GM18873 (cell line): ENCODE data around the gene TRIP6.
A peak's percentile ranks its signal among the peaks of the same experiment; 100 is the strongest.
"Not testable (repeated sequence)": the region's sequence is repeated elsewhere in the genome, so short reads cannot be mapped to it uniquely, and the experiment has no call there.

ENCODE experiments used
- ATAC-seq: cut with Tn5 transposase; IDR thresholded peaks from one replicate; pipeline ENCODE4 v1.9.1; 2021; ENCODE audit warnings: mild to moderate bottlenecking, moderate library complexity, moderate number of reproducible peaks; ENCODE audit not compliant: unreplicated experiment, low FRiP score

The TRIP6 gene

DNA sequence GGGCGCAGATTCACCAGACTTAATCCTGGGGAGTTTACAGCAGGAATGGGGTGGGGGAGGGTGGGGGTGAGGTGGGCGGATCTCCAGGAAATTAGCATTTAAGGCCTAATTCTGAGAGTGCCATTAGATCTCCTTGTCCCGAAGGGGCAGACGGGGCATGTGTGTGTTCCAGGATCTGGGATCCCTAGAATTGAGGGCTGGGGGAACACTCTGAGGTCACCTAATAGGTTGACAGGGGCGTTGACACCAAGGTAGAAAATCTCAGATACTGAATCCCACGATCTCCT is 30.4 kb upstream of the TRIP6 start:
- ATAC-seq: no peak

DNA sequence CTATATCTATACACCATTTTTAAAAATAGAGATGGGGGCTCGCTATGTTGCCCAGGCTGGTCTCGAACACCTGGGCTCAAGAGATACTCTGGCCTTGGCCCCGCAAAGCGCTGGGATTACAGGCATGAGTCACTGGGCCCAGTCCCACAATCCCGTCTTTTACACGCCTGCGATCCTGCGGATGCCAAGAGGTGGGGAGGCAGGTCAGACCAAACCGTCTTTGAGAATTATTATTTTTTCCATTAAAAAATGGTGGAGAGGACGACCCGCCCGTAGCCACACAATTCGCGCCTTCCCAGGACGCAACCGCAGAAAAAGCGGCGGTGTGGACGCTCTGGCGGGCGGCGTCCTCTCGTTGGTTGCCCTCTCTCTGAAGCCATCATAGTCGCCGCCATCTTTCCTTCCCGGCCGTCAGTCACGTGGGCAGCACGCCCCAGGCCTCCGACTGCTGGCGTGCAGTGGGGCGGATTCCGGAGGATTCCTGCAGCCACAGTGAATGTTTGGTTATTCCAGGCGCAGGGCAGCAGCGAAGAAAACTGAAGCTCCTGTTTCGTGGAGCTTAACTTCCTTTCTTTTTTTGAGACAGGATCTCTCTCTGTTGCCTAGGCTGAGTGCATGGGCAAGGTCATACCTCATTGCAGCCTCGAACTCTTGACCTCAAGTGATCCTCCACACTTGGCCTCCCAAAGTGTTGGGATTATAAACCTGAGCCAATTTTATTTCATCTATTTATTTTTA is 29.9 kb upstream of the TRIP6 start:
- ATAC-seq: no peak

DNA sequence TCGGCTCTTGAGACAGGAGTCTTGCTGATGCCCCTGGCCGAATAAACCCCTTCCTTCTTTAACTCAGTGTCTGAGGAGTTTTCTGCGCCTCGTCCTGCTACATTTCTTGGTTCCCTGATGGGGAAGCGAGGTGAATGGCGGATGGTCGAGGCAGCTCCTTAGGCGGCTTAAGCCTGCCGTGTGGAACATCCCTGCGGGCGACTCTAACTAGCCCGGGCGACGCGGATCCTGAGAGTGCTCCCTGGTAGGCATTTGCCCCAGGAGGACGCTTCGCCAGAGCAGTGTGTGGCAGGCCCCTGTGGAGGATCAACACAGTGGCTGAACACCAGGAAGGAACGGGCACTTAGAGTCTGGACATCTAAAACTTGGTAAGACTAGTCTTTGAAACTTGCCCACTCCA is 27.8 kb upstream of the TRIP6 start:
- ATAC-seq: no peak

DNA sequence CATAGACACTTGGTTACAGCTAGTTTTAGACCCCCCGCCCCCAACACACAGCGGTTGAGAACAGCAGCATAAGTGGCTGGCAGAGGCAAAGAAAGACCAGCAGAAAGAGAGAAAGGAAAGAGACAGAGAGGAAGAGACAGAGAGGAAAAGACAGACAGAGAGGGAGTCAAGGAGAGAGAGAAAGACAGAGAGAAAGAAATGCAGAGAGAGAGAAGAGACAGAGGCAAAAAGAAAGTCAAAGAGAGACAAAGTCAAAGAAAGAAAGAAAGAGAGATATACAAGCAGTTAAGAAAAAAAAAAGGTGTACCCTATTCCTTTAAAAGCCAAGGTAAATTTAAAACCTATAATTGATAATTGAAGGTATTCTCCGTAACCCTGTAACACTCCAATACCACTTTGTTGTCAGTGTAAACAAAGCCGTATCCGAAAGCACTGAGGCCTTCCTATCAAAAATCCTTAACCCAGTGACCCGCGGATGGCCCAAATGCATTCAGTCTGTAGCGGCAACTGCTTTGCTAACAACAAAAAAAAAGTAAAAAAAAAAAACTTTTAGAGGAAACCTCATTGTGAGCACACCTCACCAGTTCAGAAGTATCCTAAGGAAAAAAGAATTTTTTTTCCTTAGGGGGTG is 26.6 kb upstream of the TRIP6 start:
- ATAC-seq: no peak

DNA sequence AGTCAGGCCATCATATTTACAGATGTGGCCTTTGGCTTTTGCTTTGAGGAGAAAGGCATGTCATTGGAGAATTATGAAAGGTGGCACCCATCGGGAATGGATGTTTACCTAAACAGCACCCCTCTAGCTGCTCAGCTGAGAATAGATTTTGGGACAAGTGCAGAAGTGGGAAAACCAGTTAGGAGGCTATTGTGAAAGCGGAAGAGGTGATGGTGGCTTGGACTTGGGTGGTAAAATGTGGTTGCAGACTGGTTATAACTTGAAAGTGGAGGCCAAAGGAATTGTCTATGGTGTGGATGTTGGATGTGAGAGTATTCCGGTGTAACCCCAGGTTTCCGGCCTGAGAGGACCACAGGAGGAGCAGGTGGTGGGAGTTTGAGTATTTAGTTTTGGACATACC is 19.8 kb upstream of the TRIP6 start:
- no peak for ATAC-seq

DNA sequence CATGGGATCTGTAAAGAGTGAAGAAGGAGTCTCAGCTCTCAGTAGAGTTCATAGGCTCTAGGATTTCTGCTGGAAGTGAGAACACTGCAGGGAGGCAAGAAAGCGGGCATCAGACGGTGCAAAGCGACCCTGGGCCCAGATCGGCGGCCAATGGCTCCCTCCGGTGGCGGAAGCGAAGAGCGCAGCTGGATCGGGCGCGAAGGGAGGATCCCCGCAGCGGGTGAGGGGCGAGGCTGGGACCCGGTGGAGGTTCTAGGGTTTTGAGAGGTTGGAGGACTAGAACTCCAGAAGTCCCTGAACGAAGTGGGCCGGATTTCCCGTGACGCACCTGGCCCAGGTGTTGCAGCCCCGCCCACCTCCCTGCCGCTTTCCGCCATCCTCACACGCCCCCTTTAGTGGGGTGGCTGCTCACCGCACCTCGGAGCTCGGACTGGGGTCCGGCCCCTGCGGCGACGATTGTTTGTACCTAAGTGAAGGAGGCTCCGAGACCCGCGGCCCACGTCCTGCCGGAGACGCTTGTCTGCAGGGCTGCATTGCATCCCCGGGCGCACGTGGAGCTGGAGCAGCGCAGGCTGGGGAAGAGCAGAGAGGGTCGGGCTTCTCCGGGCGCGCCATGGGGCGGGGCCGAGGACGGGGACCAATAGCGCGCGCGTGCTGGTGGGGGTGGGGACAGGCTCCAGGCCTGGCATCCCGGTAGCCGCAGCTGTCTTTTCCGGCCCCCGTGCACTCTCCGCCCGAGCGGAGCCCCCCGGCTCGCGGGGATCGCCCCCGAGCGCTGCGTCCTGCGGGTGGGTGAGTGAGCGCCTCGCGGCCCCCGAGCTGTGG is 14.9 kb upstream of the TRIP6 start, which contains the start of gene SLC12A9:
SLC12A9 (plus strand) TSS at position 666 of the 825 bp plus-strand sequence. CDS start 1,485 bp downstream, outside the sequence.
- peak; percentile 68 for ATAC-seq

DNA sequence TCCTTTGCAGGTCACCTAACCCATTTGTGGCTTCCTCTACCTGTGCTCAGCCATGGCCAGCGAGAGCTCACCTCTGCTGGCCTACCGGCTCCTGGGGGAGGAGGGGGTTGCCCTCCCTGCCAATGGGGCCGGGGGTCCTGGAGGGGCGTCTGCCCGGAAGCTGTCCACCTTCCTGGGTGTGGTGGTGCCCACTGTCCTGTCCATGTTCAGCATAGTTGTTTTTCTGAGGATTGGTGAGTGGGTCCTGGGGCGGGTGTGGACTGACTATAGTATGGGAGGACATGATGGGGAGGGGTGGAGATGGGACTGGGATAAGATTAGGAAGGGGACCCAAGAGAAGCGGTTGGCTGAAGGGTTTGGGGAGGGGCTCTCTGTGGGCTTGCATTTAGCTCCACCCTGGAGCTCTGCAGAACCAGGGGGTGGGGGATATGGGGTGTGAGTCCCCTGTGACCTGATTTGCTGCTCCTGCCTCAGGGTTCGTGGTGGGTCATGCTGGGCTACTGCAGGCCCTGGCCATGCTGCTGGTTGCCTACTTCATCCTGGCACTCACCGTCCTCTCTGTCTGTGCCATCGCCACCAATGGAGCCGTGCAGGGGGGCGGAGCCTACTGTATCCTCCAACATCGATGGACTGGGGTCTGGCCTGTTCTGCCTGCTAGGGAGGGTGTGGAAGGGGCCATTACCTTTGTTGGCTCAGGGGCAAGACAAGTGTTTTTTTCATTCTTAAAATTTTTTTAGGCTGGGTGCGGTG is 12.9 kb upstream of the TRIP6 start:
- no peak for ATAC-seq

DNA sequence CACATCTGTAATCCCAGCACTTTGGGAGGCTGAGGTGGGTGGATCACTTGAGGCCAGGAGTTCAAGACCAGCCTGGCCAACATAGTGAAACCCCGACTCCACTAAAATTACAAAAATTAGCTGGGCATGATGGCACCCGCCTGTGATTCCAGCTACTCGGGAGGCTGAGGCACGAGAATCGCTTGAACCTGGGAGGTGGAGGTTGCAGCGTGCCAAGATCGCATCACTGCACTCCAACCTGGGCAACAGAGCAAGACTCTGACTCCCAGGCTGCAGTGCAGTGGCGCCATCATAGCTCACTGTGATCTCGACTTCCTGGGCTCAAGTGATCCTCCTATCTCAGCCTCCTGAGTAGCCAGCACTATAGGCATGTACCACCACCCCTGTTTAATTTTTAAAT is 12.3 kb upstream of the TRIP6 start:
- ATAC-seq: not testable (repeated sequence)

DNA sequence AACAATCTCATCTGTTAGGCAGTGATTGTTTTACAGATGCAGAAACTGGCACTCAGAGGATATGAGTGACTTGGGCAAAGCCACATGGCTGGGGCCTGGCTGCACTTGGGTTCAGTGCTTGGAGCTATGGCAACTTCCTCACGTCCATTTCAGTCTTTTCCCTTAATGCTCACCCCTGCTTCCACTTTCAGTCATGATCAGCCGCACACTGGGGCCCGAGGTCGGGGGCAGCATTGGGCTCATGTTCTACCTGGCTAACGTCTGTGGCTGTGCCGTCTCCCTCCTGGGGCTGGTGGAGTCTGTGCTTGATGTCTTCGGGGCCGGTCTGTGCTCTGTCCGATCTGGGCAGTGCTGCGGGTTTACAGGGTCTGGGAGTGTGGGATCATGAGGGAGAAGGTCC is 11.7 kb upstream of the TRIP6 start:
- no peak for ATAC-seq

DNA sequence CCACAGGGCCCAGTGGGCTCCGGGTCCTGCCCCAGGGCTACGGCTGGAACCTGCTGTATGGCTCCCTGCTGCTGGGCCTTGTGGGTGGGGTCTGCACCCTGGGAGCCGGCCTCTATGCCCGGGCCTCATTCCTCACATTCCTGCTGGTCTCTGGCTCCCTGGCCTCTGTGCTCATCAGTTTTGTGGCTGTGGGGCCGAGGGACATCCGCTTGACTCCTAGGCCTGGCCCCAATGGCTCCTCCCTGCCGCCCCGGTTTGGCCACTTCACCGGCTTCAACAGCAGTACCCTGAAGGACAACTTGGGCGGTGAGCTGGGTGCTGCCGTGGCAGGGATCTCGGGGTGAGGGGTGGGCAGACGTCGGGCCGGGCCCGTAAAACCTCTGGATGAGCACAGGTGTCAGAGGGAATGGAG is 10.3 kb upstream of the TRIP6 start:
- no peak for ATAC-seq

DNA sequence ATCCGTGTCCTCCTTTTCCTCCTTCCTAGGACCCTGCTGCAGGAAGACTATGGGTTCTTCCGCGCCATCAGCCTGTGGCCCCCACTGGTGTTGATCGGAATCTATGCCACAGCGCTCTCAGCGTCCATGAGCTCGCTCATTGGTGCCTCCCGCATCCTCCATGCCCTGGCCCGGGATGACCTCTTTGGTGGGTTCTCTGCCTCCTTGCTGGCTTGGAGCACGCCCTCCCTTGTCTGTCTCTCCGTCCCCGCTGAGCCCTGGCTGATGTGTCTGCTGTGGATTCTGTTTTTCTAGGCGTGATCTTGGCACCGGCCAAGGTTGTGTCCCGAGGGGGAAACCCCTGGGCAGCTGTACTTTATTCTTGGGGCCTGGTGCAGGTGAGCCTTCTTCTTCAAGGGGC is 7.3 kb upstream of the TRIP6 start:
- ATAC-seq: no peak

DNA sequence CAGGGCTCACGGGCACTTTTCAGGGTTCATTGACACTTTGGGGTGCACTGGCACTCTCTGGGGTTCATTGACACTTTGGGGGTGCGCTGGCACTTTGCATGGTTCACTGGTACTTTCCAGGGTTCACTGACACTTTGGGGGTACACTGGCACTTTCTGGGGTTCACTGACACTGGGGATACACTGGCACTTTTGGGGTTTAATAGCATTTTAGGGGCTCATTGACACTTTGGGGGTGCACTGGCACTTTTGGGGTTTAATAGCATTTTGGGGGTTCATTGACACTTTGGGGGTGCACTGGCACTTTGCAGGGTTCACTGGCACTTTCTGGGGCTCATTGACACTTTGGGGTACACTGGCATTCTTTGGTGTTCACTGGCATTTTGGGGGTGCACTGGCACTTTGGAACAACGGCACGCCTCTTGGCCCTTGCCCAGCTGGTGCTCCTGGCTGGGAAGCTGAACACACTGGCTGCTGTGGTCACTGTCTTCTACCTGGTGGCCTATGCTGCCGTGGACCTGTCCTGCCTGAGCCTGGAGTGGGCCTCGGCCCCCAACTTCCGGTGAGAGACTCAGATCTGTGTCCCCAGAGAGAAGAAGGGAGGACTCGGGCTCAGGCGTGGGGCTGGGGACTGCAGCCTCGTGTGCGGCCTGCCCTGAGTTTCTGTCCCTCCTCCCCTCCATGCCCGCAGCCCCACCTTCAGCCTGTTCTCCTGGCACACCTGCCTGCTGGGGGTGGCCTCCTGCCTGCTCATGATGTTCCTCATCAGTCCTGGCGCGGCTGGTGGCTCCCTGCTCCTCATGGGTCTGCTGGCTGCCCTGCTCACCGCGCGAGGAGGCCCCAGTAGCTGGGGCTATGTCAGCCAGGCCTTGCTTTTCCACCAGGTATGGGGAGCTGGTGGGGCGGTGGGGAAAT is 6.2 kb upstream of the TRIP6 start:
- no peak for ATAC-seq

DNA sequence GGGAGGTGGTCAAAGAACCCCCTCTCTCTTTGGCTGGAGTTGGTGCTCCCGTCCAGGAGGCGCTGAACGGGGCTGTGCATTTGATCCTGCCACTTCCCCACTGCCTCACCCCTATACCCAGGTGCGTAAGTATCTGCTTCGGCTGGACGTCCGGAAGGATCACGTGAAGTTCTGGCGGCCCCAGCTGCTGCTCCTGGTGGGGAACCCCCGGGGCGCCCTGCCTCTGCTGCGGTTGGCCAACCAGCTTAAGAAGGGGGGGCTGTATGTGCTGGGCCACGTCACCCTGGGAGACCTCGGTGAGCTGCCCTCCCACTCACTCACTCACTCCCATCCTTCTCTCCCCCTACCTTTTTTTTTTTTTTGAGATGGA is 5.6 kb upstream of the TRIP6 start:
- ATAC-seq: no peak

DNA sequence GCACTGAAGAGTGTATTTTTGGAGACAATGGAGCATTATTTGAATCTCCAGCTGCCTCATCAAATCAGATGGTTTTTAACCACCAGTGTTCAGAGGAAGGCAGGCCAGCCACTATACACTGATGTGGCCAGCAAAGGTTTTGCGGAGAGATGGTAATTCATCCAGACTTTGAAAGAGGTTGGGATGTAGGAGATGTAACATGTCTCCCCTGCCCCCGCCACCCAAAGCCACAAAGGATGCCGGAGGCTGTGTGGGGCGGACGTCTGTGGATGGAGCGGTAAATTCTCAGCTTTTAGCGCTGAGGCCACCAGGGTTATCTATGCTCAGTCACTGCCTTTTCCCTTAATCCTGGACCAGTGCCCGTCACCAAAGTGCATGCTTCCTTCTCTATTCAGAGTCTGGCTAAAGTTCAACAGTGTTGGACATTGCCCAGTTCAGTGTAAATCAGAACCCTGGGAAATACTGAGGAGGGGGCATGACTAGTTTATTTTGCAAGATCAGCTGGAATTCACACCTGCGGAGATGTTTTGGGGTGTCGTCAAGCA is 3.7 kb upstream of the TRIP6 start:
- ATAC-seq: no peak

DNA sequence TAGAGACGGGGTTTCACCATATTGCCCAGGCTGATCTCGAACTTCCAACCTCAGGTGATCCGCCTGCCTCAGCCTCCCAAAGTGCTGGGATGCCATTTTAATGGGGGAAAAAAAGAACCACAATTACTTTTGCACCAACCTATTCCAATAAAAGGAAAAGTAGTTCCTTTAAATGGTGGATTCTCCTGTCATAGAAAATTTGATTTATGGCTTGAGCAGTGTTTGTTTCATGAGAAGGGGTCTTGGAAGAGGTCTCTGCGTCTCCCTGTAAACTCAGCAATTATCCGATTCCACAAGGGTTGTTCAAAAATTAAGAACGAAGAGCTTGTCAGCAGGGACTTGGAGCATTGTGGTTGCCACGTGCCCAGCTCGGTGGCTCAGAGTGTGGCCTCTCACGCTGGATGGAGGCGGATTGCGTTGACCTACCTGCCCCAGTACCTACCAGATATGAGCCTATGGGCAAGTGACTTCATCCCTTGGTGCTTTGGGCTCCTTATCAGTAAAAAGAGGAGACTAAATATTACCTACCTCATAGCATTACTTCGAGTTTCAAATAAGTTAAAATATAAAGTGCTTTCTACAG is 2.8 kb upstream of the TRIP6 start:
- no peak for ATAC-seq

DNA sequence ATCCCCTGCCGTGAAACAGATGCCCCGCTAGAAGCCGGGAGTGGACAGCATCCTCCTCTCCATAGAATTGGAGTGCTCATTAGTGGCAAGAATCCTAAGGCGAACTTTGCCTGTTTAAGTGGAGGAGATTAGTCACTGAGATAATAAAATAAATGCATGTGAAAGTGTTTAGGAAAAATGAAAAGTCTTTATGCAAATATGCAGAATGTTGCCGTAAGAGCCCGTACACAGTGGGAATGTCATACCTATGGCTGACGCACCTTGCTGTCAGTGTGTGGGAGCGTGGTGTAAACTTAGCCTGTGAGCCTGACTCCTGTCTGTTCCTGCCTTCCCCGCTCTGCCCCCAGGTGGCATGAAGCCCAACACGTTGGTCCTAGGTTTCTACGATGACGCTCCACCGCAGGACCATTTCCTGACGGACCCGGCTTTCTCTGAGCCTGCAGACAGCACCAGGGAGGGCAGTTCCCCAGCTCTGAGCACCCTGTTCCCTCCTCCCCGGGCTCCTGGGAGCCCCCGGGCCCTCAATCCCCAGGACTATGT is 1.7 kb upstream of the TRIP6 start:
- ATAC-seq: no peak

DNA sequence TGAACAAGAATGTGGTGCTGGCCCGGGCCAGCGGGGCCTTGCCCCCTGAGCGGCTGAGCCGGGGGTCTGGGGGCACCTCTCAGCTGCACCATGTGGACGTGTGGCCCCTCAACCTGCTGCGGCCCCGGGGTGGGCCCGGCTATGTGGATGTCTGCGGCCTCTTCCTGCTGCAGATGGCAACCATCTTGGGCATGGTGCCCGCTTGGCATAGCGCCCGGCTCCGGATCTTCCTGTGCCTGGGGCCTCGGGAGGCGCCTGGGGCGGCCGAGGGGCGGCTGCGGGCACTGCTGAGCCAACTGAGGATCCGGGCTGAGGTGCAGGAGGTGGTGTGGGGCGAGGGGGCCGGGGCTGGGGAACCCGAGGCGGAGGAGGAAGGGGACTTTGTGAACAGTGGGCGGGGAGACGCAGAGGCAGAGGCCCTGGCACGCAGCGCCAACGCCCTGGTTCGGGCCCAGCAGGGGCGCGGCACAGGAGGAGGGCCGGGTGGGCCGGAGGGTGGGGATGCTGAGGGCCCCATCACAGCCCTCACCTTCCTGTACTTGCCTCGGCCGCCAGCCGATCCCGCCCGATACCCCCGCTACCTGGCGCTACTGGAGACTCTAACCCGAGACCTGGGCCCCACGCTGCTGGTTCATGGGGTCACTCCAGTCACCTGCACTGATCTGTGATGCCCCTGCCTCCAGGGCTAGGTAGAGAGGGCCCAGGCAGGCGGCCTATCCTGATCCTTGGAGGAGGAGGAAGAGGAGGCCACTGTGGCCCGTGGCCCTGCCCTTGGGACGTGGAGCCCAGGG is 1.1 kb upstream of the TRIP6 start:
- ATAC-seq: no peak

DNA sequence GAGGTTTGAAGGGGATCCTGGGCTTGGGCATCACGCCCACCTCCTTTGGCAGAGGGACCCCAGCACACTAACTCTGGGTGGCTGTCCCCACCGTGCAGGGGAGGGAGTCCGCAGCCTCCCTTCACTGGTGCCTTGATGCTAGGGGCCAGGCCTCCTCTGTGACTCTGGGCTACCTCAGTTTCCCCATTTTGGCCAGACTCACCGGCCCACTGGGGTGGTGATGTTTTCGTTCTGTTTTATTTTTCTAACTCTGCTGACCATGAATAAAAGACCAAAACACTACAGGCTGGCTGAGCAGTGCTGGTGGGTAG is 503 bp upstream of the TRIP6 start:
- ATAC-seq: no peak
